Neuronal stem cell (in vitro differentiated cells): ENCODE results near the gene ZFYVE9.
"Not testable (repeated sequence)": the region's sequence is repeated elsewhere in the genome, so short reads cannot be mapped to it uniquely, and the experiment has no call there.

Experiments
- DNase-seq: peaks from one replicate; pipeline ENCODE4 v3.0.0-alpha.2; 2013; ENCODE audit warnings: low spot score
- H2AFZ ChIP-seq: one replicate; pipeline ENCODE4 v1.6.1; 2013; ENCODE audit warnings: mild to moderate bottlenecking, low read length, inconsistent platforms
- H2AK5ac ChIP-seq: 2 replicates; pipeline ENCODE4 v1.6.1; 2013; ENCODE audit warnings: low read depth, mild to moderate bottlenecking, inconsistent platforms, low read length, moderate library complexity, mixed read lengths
- H2BK120ac ChIP-seq: 2 replicates; pipeline ENCODE4 v1.6.1; 2013; ENCODE audit warnings: low read depth, mild to moderate bottlenecking, inconsistent platforms, low read length, moderate library complexity, mixed read lengths
- H2BK12ac ChIP-seq: one replicate; pipeline ENCODE4 v1.6.1; 2013; ENCODE audit warnings: low read length, inconsistent platforms
- H2BK15ac ChIP-seq: 2 replicates; pipeline ENCODE4 v1.6.1; 2013; ENCODE audit warnings: mild to moderate bottlenecking, low read length, inconsistent platforms, mixed read lengths
- H2BK5ac ChIP-seq: one replicate; pipeline ENCODE4 v1.6.1; 2013; ENCODE audit warnings: inconsistent platforms, mild to moderate bottlenecking, low read length, moderate library complexity
- H3K14ac ChIP-seq: one replicate; pipeline ENCODE4 v1.6.1; 2013; ENCODE audit warnings: low read length, inconsistent platforms
- H3K18ac ChIP-seq: 2 replicates; pipeline ENCODE4 v1.6.1; 2013; ENCODE audit warnings: low read length, inconsistent platforms
- H3K23ac ChIP-seq: 2 replicates; pipeline ENCODE4 v1.6.1; 2013; ENCODE audit warnings: low read depth, mild to moderate bottlenecking, mixed read lengths, low read length, inconsistent platforms; ENCODE audit not compliant: poor library complexity
- H3K27ac ChIP-seq: replicated peaks from 3 replicates; pipeline ENCODE4 v1.5.1; 2013; ENCODE audit warnings: low read length, inconsistent platforms
- H3K27me3 ChIP-seq, 3 experiments: 2 replicates each; pipeline ENCODE4 v1.6.1; 2013; ENCODE audit warnings: low read length in 3 of 3, mild to moderate bottlenecking in 2 of 3, inconsistent platforms in 1 of 3, low read depth in 1 of 3, mixed read lengths in 1 of 3, moderate library complexity in 1 of 3; ENCODE audit not compliant: control insufficient read depth in 3 of 3, insufficient read depth in 3 of 3
- H3K36me3 ChIP-seq, 2 donors: replicated peaks in 1 of 2; 2 replicates each; pipeline ENCODE4 v1.6.1; 2013; ENCODE audit warnings: low read length in 2 of 2; ENCODE audit not compliant: control insufficient read depth in 2 of 2, insufficient read depth in 2 of 2
- H3K4ac ChIP-seq: 2 replicates; pipeline ENCODE4 v1.6.1; 2013; ENCODE audit warnings: inconsistent platforms, mild to moderate bottlenecking, low read length, moderate library complexity
- H3K4me1 ChIP-seq, 2 donors: 1 replicate in 1 of 2; 2 replicates in 1 of 2; pipeline ENCODE4 v1.6.1; 2013; ENCODE audit warnings: low read length in 2 of 2, low read depth in 1 of 2; ENCODE audit not compliant: control insufficient read depth in 2 of 2, insufficient read depth in 1 of 2
- H3K4me2 ChIP-seq: one replicate; pipeline ENCODE4 v1.6.1; 2013; ENCODE audit warnings: mild to moderate bottlenecking, low read length, inconsistent platforms; ENCODE audit not compliant: insufficient read depth, poor library complexity, severe bottlenecking
- H3K4me3 ChIP-seq, 2 donors: 2 replicates each; pipeline ENCODE4 v1.5.1; 2013; ENCODE audit warnings: low read length in 2 of 2, mild to moderate bottlenecking in 2 of 2, inconsistent platforms in 1 of 2, moderate library complexity in 1 of 2
- H3K79me1 ChIP-seq: one replicate; pipeline ENCODE4 v1.6.1; 2013; ENCODE audit warnings: low read depth, mild to moderate bottlenecking, inconsistent platforms, low read length, moderate library complexity
- H3K9ac ChIP-seq: one replicate; pipeline ENCODE4 v1.6.1; 2013; ENCODE audit warnings: mild to moderate bottlenecking, low read depth, low read length, inconsistent platforms; ENCODE audit not compliant: poor library complexity
- H3K9me3 ChIP-seq, 2 donors: replicated peaks in 1 of 2; 2 replicates each; pipeline versions ENCODE3 to v1.6.1; 2013; ENCODE audit warnings: low read length in 2 of 2, mild to moderate bottlenecking in 2 of 2, inconsistent platforms in 1 of 2, low read depth in 1 of 2, mixed read lengths in 1 of 2, moderate library complexity in 1 of 2; ENCODE audit not compliant: control insufficient read depth in 2 of 2, insufficient read depth in 1 of 2
- H4K8ac ChIP-seq: one replicate; pipeline ENCODE4 v1.6.1; 2013; ENCODE audit warnings: low read depth, mild to moderate bottlenecking, inconsistent platforms, low read length, moderate library complexity
- H4K91ac ChIP-seq: one replicate; pipeline ENCODE4 v1.6.1; 2013; ENCODE audit warnings: low read length, low read depth, mild to moderate bottlenecking, inconsistent platforms; ENCODE audit not compliant: poor library complexity
- WGBS, 2 donors: extraction: QIAGEN DNeasy Blood & Tissue Kit; methylation state at CpG; one replicate each; pipeline ENCODE4 v1.1.7; 2013; ENCODE audit warnings: missing lambda C conversion rate in 2 of 2, mixed read lengths in 1 of 2; ENCODE audit not compliant: insufficient read length in 2 of 2, insufficient replicate concordance in 1 of 2; ENCODE audit errors: extremely low coverage in 2 of 2; 5-methylcytosine and 5-hydroxymethylcytosine counted together

The ZFYVE9 gene

DNA sequence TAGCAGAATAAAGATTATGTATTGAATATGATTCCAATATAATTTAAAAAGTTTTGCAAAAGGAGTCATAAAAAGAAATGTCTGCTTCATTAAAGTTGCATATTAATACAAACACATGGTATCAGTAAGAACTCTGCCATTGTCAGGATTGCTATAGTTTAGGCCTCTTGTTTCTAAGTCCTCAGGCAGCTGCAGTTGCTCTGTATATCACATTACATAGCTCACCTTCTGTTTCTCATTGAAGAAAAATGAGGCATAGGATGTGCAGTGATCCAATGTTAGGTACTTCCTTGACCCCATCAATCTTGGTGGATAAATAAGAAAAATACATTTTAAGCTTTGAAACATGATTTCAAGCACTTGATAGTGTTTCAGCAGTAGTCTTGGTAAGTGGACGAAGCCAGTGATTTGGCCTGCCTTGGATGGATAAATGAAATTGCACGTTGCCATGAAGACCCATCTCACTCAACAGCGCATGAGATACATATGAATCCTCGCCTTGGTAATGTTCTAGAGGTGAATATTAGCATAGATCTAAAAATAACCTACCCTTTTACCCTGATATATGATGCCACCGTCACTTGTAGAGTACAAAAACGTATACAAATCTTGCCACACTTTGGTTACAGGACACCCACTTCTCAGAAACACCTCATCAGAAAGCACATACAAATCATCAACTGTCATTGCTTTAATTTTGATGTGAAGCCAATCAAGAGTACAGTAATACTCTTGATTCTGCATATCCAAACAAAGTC lies 25.3 kb downstream of the ZFYVE9 start:
- H3K36me3 ChIP-seq: no peaks in the 10 kb centered on the region
- no peak overlapping the region for H4K91ac ChIP-seq
- H3K4me3 ChIP-seq: no peak overlapping the region
- no peak overlapping the region for H3K14ac ChIP-seq
- no peak for DNase-seq
- peaks cover 2% of the 10 kb centered on the region for H3K79me1 ChIP-seq
- no peak overlapping the region for H3K9ac ChIP-seq
- no peak overlapping the region for H2BK15ac ChIP-seq
- no peak overlapping the region for H2BK120ac ChIP-seq
- no peaks in the 10 kb centered on the region for H3K4me1 ChIP-seq
- H3K27me3 ChIP-seq: no peaks in the 10 kb centered on the region
- no peak overlapping the region for H2AK5ac ChIP-seq
- no peak overlapping the region for H3K4me2 ChIP-seq
- H2AFZ ChIP-seq: no peak overlapping the region
- no peak overlapping the region for H3K4ac ChIP-seq
- H2BK5ac ChIP-seq: no peak overlapping the region
- no peak overlapping the region for H4K8ac ChIP-seq
- no peak overlapping the region for H3K18ac ChIP-seq
- WGBS, 2 donors: no CpG with 5 or more reads among the region's 6 CpGs
- H2BK12ac ChIP-seq: no peak overlapping the region
- peaks cover 2 to 3% of the 10 kb centered on the region in 2 donors for H3K9me3 ChIP-seq
- no peak overlapping the region for H3K23ac ChIP-seq
- no peak overlapping the region for H3K27ac ChIP-seq

- H4K91ac ChIP-seq: no peak overlapping the region
- H3K4me1 ChIP-seq: no peaks in the 10 kb centered on the region
- no peak overlapping the region for H4K8ac ChIP-seq
- no peak overlapping the region for H3K4me2 ChIP-seq
- DNase-seq: no peak
- no peak overlapping the region for H3K27ac ChIP-seq
- H3K18ac ChIP-seq: no peak overlapping the region
- H2AK5ac ChIP-seq: no peak overlapping the region
- H3K27me3 ChIP-seq: no peaks in the 10 kb centered on the region
- no peak overlapping the region for H2BK120ac ChIP-seq
- H3K14ac ChIP-seq: no peak overlapping the region
- no CpG with 5 or more reads among the region's 7 CpGs for WGBS, 2 donors
- no peak overlapping the region for H3K9ac ChIP-seq
- H3K23ac ChIP-seq: no peak overlapping the region
- peaks cover 2 to 3% of the 10 kb centered on the region in 2 donors for H3K9me3 ChIP-seq
- no peak overlapping the region for H3K4me3 ChIP-seq
- H3K4ac ChIP-seq: no peak overlapping the region
- peaks cover 2% of the 10 kb centered on the region for H3K79me1 ChIP-seq
- H2BK5ac ChIP-seq: no peak overlapping the region
- no peak overlapping the region for H2BK15ac ChIP-seq
- no peak overlapping the region for H2AFZ ChIP-seq
- H3K36me3 ChIP-seq: no peaks in the 10 kb centered on the region
- no peak overlapping the region for H2BK12ac ChIP-seq
Measured at GRCh38 chr1:52168373-52169080, 26.6 kb downstream of the ZFYVE9 start.

GRCh38 chr1:52171149-52171548 lies 29.3 kb downstream of the ZFYVE9 start:
- not testable (repeated sequence) for H3K9ac ChIP-seq, H3K27me3 ChIP-seq, H3K14ac ChIP-seq, H3K9me3 ChIP-seq, H2AFZ ChIP-seq, H2BK15ac ChIP-seq, H3K79me1 ChIP-seq, H4K8ac ChIP-seq, H4K91ac ChIP-seq, H2BK120ac ChIP-seq, H3K36me3 ChIP-seq, H2BK12ac ChIP-seq, H3K4me2 ChIP-seq, H3K23ac ChIP-seq, H3K27ac ChIP-seq, H3K4ac ChIP-seq, H3K18ac ChIP-seq, H3K4me3 ChIP-seq, H2BK5ac ChIP-seq, DNase-seq, H2AK5ac ChIP-seq, H3K4me1 ChIP-seq
- WGBS, 2 donors: no CpG with 5 or more reads among the region's 5 CpGs

DNA sequence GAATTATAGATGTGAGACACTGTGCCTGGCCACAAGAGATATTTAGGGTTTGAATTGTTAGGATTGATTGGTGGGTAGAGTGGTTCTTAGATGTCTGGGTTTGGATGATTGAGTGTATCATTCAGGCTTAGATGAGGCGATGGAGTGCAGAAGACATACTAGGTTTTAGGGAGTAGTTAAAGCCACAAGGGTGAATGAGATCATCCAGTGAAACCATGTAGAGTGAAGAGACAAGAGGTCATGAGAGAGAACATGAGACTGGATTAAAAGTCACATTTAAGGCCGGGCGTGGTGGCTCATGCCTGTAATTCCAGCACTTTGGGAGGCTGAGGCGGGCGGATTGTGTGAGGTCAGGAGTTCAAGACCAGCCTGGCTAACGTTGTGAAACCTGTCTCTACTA lies 37.2 kb downstream of the ZFYVE9 start:
- H3K4me3 ChIP-seq: no peak overlapping the region
- no peak for DNase-seq
- H2BK15ac ChIP-seq: no peak overlapping the region
- no peak overlapping the region for H3K18ac ChIP-seq
- H3K14ac ChIP-seq: no peak overlapping the region
- H2BK12ac ChIP-seq: no peak overlapping the region
- H3K23ac ChIP-seq: no peak overlapping the region
- H4K8ac ChIP-seq: no peak overlapping the region
- no peak overlapping the region for H3K4me2 ChIP-seq
- H2BK5ac ChIP-seq: no peak overlapping the region
- H3K36me3 ChIP-seq: no peaks in the 10 kb centered on the region
- H3K4ac ChIP-seq: no peak overlapping the region
- no peak overlapping the region for H3K9ac ChIP-seq
- no peak overlapping the region for H2BK120ac ChIP-seq
- no CpG with 5 or more reads among the region's 6 CpGs for WGBS, 2 donors
- no peaks in the 10 kb centered on the region for H3K27me3 ChIP-seq
- peaks cover 2 to 8% of the 10 kb centered on the region in 2 donors for H3K9me3 ChIP-seq
- H3K4me1 ChIP-seq: no peaks in the 10 kb centered on the region
- no peak overlapping the region for H3K27ac ChIP-seq
- no peak overlapping the region for H4K91ac ChIP-seq
- H3K79me1 ChIP-seq: no peaks in the 10 kb centered on the region
- no peak overlapping the region for H2AK5ac ChIP-seq
- H2AFZ ChIP-seq: no peak overlapping the region
